NCI-H345 treated with DMSO at 0.1 percent for 48 hours (cell line): Measurements from ENCODE around the gene EPHB2.
"Not testable (repeated sequence)": the region's sequence is repeated elsewhere in the genome, so short reads cannot be mapped to it uniquely, and the experiment has no call there.

Experiments
- DNase-seq: peaks from one replicate; lab custom pipeline; 2025; ENCODE audit not compliant: unreplicated experiment; lab: John Stamatoyannopoulos, UW

EPHB2 gene

GRCh38 chr1:22710701-22711049 is at the start of gene EPHB2:
EPHB2 (plus strand) TSS chr1:22710839; CDS start chr1:22710983, 144 bp downstream.
- peak; percentile 26 for DNase-seq

- DNase-seq: no peak
Measured at GRCh38 chr1:22661880-22662279, 48.8 kb upstream of the EPHB2 start.

- no peak for DNase-seq
Measured at GRCh38 chr1:22662318-22662717, 48.3 kb upstream of the EPHB2 start.

GRCh38 chr1:22662986-22663408 is 47.6 kb upstream of the EPHB2 start:
- no peak for DNase-seq

GRCh38 chr1:22665752-22666151 is 44.9 kb upstream of the EPHB2 start:
- DNase-seq: no peak

GRCh38 chr1:22666412-22666811 is 44.2 kb upstream of the EPHB2 start:
- no peak for DNase-seq

GRCh38 chr1:22668840-22669239 is 41.8 kb upstream of the EPHB2 start:
- not testable (repeated sequence) for DNase-seq

GRCh38 chr1:22670352-22670975 is 40.2 kb upstream of the EPHB2 start:
- DNase-seq: no peak

- no peak for DNase-seq
Measured at GRCh38 chr1:22671999-22672398, 38.6 kb upstream of the EPHB2 start.

GRCh38 chr1:22673486-22674409 is 36.9 kb upstream of the EPHB2 start:
- DNase-seq: peak; percentile 35

GRCh38 chr1:22674410-22674749 is 36.3 kb upstream of the EPHB2 start:
- no peak for DNase-seq

GRCh38 chr1:22676151-22676550 is 34.5 kb upstream of the EPHB2 start:
- DNase-seq: not testable (repeated sequence)

- DNase-seq: no peak
Measured at GRCh38 chr1:22676916-22677583, 33.6 kb upstream of the EPHB2 start.

GRCh38 chr1:22677931-22678896 is 32.4 kb upstream of the EPHB2 start:
- DNase-seq: no peak

GRCh38 chr1:22680726-22681125 is 29.9 kb upstream of the EPHB2 start:
- DNase-seq: no peak

- no peak for DNase-seq
Measured at GRCh38 chr1:22681556-22682276, 28.9 kb upstream of the EPHB2 start.

GRCh38 chr1:22683547-22683946 is 27.1 kb upstream of the EPHB2 start:
- no peak for DNase-seq

- DNase-seq: no peak
Measured at GRCh38 chr1:22685591-22686059, 25.0 kb upstream of the EPHB2 start.

- no peak for DNase-seq
Measured at GRCh38 chr1:22687191-22687590, 23.4 kb upstream of the EPHB2 start.

GRCh38 chr1:22688466-22688865 is 22.2 kb upstream of the EPHB2 start:
- DNase-seq: no peak
